Body of pancreas (tissue), 4 donors: ENCODE measurements around the gene IL11. TPM values are rescaled to one million over a fixed set of nuclear protein-coding genes. Genes with fewer than 3 reads are reported as not detected.

Experiments used
- ATAC-seq: fragments of 150-250 bp; one replicate; pipeline ENCODE4 v1.9.1; 2016
- DNase-seq, 4 donors: peaks; one replicate each; pipeline ENCODE4 v3.0.0-alpha.2; 2019
- H3K27ac ChIP-seq, 4 donors: fragments of 200-600 bp; sonication (generic); 1 replicate in 3 of 4; 2 replicates in 1 of 4; pipeline versions ENCODE4 v1.5.1 to v1.6.1; 2016 to 2019; ENCODE audit warnings: mild to moderate bottlenecking in 1 of 4, mixed read lengths in 1 of 4, moderate library complexity in 1 of 4
- H3K27me3 ChIP-seq, 2 donors: fragments of 200-600 bp; sonication (generic); one replicate each; pipeline ENCODE4 v1.6.0; 2016; ENCODE audit warnings: mild to moderate bottlenecking in 1 of 2
- H3K36me3 ChIP-seq, 2 donors: fragments of 200-600 bp; sonication (generic); replicated peaks in 1 of 2; 2 replicates each; pipeline ENCODE4 v1.5.1; 2016; ENCODE audit warnings: low read depth in 2 of 2; ENCODE audit not compliant: insufficient read depth in 1 of 2
- H3K4me1 ChIP-seq: fragments of 200-600 bp; sonication (generic); one replicate; pipeline ENCODE4 v1.6.0; 2016
- H3K4me3 ChIP-seq, 2 donors: fragments of 200-600 bp; sonication (generic); 1 replicate in 1 of 2; 2 replicates in 1 of 2; pipeline ENCODE4 v1.5.1; 2016 to 2019
- H3K9me3 ChIP-seq, 3 donors: fragments of 200-600 bp; sonication (generic); 1 replicate in 2 of 3; 2 replicates in 1 of 3; pipeline ENCODE4 v1.5.1; 2016
- POLR2A ChIP-seq, 3 donors: fragments of 450-650 bp; IDR thresholded peaks; one replicate each; pipeline ENCODE4 v1.6.1; 2016; ENCODE audit warnings: antibody characterized with exemption in 3 of 3, mild to moderate bottlenecking in 2 of 3
- WGBS, 2 donors: methylation state at CpG; one replicate each; pipeline ENCODE4 v1.1.5; 2017; 5-methylcytosine and 5-hydroxymethylcytosine counted together
- intact Hi-C: fragments of 100-400 bp; cut with DNase I; formaldehyde crosslinking; loops from one replicate; pipeline ENCODE4 v1.15.1; 2023
- total RNA-seq, 2 donors: library from RNA; depleted of rRNA; stranded (reverse); fragments of >200 nt; gene quantifications; one replicate each; pipeline ENCODE4 v1.1.0, GENCODE V29; 2016
- TF ChIP-seq, protein P1 (sequence below), 7 experiments: fragments of 450-650 bp in 4 of 7; fragments of 200-600 bp in 3 of 7; sonication (generic) in 3 of 7; IDR thresholded peaks; one replicate each; pipeline ENCODE4 v1.5.1; 2016 to 2019; ENCODE audit warnings: antibody characterized with exemption in 7 of 7

The IL11 gene
- total RNA-seq, 2 donors from 2014 or later = not detected

- Histone ChIP-seq H3K4me1 (peaks cover 15% of the 10 kb centered on the region), H3K9me3 (no peaks in the 10 kb centered on the region), H3K27me3 (peaks cover 0 to 16% of the 10 kb centered on the region in 2 donors), H3K36me3 (no peaks in the 10 kb centered on the region), H3K4me3 (no peak overlapping the region), H3K27ac (no peak overlapping the region)
- TF ChIP-seq POLR2A (IDR thresholded peaks at IDR 0.05) = no peak
- TF ChIP-seq, protein P1, sequence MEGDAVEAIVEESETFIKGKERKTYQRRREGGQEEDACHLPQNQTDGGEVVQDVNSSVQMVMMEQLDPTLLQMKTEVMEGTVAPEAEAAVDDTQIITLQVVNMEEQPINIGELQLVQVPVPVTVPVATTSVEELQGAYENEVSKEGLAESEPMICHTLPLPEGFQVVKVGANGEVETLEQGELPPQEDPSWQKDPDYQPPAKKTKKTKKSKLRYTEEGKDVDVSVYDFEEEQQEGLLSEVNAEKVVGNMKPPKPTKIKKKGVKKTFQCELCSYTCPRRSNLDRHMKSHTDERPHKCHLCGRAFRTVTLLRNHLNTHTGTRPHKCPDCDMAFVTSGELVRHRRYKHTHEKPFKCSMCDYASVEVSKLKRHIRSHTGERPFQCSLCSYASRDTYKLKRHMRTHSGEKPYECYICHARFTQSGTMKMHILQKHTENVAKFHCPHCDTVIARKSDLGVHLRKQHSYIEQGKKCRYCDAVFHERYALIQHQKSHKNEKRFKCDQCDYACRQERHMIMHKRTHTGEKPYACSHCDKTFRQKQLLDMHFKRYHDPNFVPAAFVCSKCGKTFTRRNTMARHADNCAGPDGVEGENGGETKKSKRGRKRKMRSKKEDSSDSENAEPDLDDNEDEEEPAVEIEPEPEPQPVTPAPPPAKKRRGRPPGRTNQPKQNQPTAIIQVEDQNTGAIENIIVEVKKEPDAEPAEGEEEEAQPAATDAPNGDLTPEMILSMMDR (IDR thresholded peaks at IDR 0.05) = no peak
- DNase-seq (no peak), ATAC-seq (no peak)
- intact Hi-C loops = no loop called here
- WGBS, 2 donors = 89 to 91% methylated on average over 3 of the region's 3 CpGs
Observed at GRCh38 chr19:55366790-55367189, 3.5 kb downstream of the IL11 start.

- DNase-seq = no peak
- H3K4me3 ChIP-seq = no peak overlapping the region
Observed at GRCh38 chr19:55365964-55366363, 4.3 kb downstream of the IL11 start.

GRCh38 chr19:55365245-55365644, 5.0 kb downstream of the IL11 start:
- no peak for ATAC-seq
- Histone ChIP-seq H3K4me3 (no peak overlapping the region), H3K27me3 (peaks cover 0 to 16% of the 10 kb centered on the region in 2 donors), H3K36me3 (no peaks in the 10 kb centered on the region), H3K9me3 (no peaks in the 10 kb centered on the region), H3K27ac (no peak overlapping the region), H3K4me1 (peaks cover 15% of the 10 kb centered on the region)
- 60 to 64% methylated on average over 8 of the region's 8 CpGs for WGBS, 2 donors
- DNase-seq = no peak
- TF ChIP-seq, protein P1 (IDR thresholded peaks at IDR 0.05) = no peak
- intact Hi-C loops = no loop called here

More at GRCh38 chr19:55365964-55366363, 4.3 kb downstream of the IL11 start:
- intact Hi-C loops = no loop called here
- Histone ChIP-seq H3K36me3 (no peaks in the 10 kb centered on the region), H3K27me3 (peaks cover 0 to 16% of the 10 kb centered on the region in 2 donors), H3K9me3 (no peaks in the 10 kb centered on the region), H3K27ac (no peak overlapping the region), H3K4me1 (peaks cover 15% of the 10 kb centered on the region)
- ATAC-seq = no peak
- 90 to 93% methylated on average over 8 to 9 of the region's 19 CpGs for WGBS, 2 donors
- no peak for TF ChIP-seq POLR2A (IDR thresholded peaks at IDR 0.05)
- TF ChIP-seq, protein P1 (IDR thresholded peaks at IDR 0.05) = no peak

- Histone ChIP-seq H3K36me3 (no peaks in the 10 kb centered on the region), H3K4me1 (no peaks in the 10 kb centered on the region), H3K9me3 (no peaks in the 10 kb centered on the region), H3K27ac (no peak within 1 kb of the TSS), H3K4me3 (no peak within 1 kb of the TSS), H3K27me3 (no peaks in the 10 kb centered on the region)
- no peak for DNase-seq
- intact Hi-C loops = no loop called here
- no peak for ATAC-seq
- 72 to 74% methylated on average over 3 to 27 of the region's 27 CpGs for WGBS, 2 donors
- TF ChIP-seq POLR2A (IDR thresholded peaks at IDR 0.05) = no peak
- TF ChIP-seq, protein P1 (IDR thresholded peaks at IDR 0.05) = no peak
Observed at GRCh38 chr19:55362990-55363716, 7.1 kb downstream of the IL11 start, which contains the start of gene GARIN5B. GARIN5B (minus strand) TSS chr19:55363260; CDS start chr19:55363066, 194 bp downstream.
